Body of pancreas (tissue), 4 donors: ENCODE measurements around the gene USP10. TPM values are rescaled to one million over a fixed set of nuclear protein-coding genes. Genes with fewer than 3 reads are reported as not detected.

Experiments used
- ATAC-seq: fragments of 150-250 bp; one replicate; pipeline ENCODE4 v1.9.1; 2016
- DNase-seq, 4 donors: peaks; one replicate each; pipeline ENCODE4 v3.0.0-alpha.2; 2019
- H3K27ac ChIP-seq, 4 donors: fragments of 200-600 bp; sonication (generic); 1 replicate in 3 of 4; 2 replicates in 1 of 4; pipeline versions ENCODE4 v1.5.1 to v1.6.1; 2016 to 2019; ENCODE audit warnings: mild to moderate bottlenecking in 1 of 4, mixed read lengths in 1 of 4, moderate library complexity in 1 of 4
- H3K27me3 ChIP-seq, 2 donors: fragments of 200-600 bp; sonication (generic); one replicate each; pipeline ENCODE4 v1.6.0; 2016; ENCODE audit warnings: mild to moderate bottlenecking in 1 of 2
- H3K36me3 ChIP-seq, 2 donors: fragments of 200-600 bp; sonication (generic); replicated peaks in 1 of 2; 2 replicates each; pipeline ENCODE4 v1.5.1; 2016; ENCODE audit warnings: low read depth in 2 of 2; ENCODE audit not compliant: insufficient read depth in 1 of 2
- H3K4me1 ChIP-seq: fragments of 200-600 bp; sonication (generic); one replicate; pipeline ENCODE4 v1.6.0; 2016
- H3K4me3 ChIP-seq, 2 donors: fragments of 200-600 bp; sonication (generic); 1 replicate in 1 of 2; 2 replicates in 1 of 2; pipeline ENCODE4 v1.5.1; 2016 to 2019
- H3K9me3 ChIP-seq, 3 donors: fragments of 200-600 bp; sonication (generic); 1 replicate in 2 of 3; 2 replicates in 1 of 3; pipeline ENCODE4 v1.5.1; 2016
- POLR2A ChIP-seq, 3 donors: fragments of 450-650 bp; IDR thresholded peaks; one replicate each; pipeline ENCODE4 v1.6.1; 2016; ENCODE audit warnings: antibody characterized with exemption in 3 of 3, mild to moderate bottlenecking in 2 of 3
- WGBS, 2 donors: methylation state at CpG; one replicate each; pipeline ENCODE4 v1.1.5; 2017; 5-methylcytosine and 5-hydroxymethylcytosine counted together
- intact Hi-C: fragments of 100-400 bp; cut with DNase I; formaldehyde crosslinking; loops from one replicate; pipeline ENCODE4 v1.15.1; 2023
- total RNA-seq, 2 donors: library from RNA; depleted of rRNA; stranded (reverse); fragments of >200 nt; gene quantifications; one replicate each; pipeline ENCODE4 v1.1.0, GENCODE V29; 2016
- TF ChIP-seq, protein P1 (sequence below), 7 experiments: fragments of 450-650 bp in 4 of 7; fragments of 200-600 bp in 3 of 7; sonication (generic) in 3 of 7; IDR thresholded peaks; one replicate each; pipeline ENCODE4 v1.5.1; 2016 to 2019; ENCODE audit warnings: antibody characterized with exemption in 7 of 7

Gene USP10
- total RNA-seq, 2 donors from 2014 or later = 24.6 to 32.3 TPM

DNA sequence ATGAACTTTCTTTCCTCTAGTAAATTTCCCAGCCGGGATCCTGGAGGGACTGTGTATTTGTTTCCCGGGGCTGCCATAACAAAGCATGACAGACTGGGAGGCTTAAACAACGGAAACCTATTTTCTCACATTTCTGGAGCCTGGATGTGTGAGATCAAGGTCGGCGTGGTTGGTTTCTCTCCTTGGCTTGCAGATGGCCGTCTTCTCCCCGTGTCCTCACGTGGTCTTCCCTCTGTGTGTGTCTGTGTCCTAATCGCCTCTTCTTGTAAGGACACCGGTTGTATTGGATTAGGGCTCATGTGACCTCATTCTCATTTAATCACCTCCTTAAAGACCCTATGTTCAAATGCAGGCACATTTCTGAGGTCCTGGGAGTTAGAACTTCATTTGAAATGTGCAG is 22.0 kb upstream of the USP10 start:
- intact Hi-C loops = no loop called here
- H3K36me3 ChIP-seq = no peaks in the 10 kb centered on the region
- 53 to 68% methylated on average over 10 of the region's 10 CpGs for WGBS, 2 donors
- ATAC-seq (no peak), DNase-seq (no peak)
- H3K9me3 ChIP-seq = no peaks in the 10 kb centered on the region
- no peaks in the 10 kb centered on the region for H3K4me1 ChIP-seq
- H3K27ac ChIP-seq = no peak overlapping the region
- H3K27me3 ChIP-seq = no peaks in the 10 kb centered on the region
- H3K4me3 ChIP-seq = no peak overlapping the region
- TF ChIP-seq, protein P1, sequence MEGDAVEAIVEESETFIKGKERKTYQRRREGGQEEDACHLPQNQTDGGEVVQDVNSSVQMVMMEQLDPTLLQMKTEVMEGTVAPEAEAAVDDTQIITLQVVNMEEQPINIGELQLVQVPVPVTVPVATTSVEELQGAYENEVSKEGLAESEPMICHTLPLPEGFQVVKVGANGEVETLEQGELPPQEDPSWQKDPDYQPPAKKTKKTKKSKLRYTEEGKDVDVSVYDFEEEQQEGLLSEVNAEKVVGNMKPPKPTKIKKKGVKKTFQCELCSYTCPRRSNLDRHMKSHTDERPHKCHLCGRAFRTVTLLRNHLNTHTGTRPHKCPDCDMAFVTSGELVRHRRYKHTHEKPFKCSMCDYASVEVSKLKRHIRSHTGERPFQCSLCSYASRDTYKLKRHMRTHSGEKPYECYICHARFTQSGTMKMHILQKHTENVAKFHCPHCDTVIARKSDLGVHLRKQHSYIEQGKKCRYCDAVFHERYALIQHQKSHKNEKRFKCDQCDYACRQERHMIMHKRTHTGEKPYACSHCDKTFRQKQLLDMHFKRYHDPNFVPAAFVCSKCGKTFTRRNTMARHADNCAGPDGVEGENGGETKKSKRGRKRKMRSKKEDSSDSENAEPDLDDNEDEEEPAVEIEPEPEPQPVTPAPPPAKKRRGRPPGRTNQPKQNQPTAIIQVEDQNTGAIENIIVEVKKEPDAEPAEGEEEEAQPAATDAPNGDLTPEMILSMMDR (IDR thresholded peaks at IDR 0.05) = no peak
- no peak for TF ChIP-seq POLR2A (IDR thresholded peaks at IDR 0.05)

DNA sequence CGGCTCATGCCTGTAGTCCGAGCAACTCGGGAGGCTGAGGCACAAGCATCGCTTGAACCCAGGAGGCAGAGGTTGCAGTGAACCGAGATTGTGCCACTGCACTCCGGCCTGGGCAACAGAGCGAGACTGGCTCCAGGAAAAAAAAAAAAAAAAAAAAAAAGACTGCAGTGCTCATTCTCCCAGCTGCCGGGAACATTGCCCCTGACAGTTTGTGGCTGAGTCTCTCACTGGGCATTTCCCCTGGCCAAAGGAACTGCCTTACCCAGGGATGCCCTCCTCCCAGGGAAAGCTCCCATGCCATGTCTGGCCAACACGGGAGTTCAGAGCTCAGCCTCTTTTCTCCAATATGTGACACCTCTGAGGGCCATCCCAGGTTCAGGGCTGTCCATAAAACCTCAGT is 21.3 kb upstream of the USP10 start:
- ATAC-seq = no peak
- H3K4me1 ChIP-seq = no peaks in the 10 kb centered on the region
- DNase-seq = no peak
- H3K36me3 ChIP-seq = no peaks in the 10 kb centered on the region
- H3K9me3 ChIP-seq = no peaks in the 10 kb centered on the region
- TF ChIP-seq, protein P1 (IDR thresholded peaks at IDR 0.05) = no peak
- no peak for TF ChIP-seq POLR2A (IDR thresholded peaks at IDR 0.05)
- intact Hi-C loops = no loop called here
- H3K27ac ChIP-seq = no peak overlapping the region
- no peaks in the 10 kb centered on the region for H3K27me3 ChIP-seq
- WGBS, 2 donors = 82 to 89% methylated on average over 8 to 9 of the region's 9 CpGs
- no peak overlapping the region for H3K4me3 ChIP-seq

GRCh38 chr16:84680165-84680842 is 19.5 kb upstream of the USP10 start:
- H3K4me1 ChIP-seq = no peaks in the 10 kb centered on the region
- DNase-seq (no peak), ATAC-seq (no peak)
- 83 to 85% methylated on average over 10 of the region's 10 CpGs for WGBS, 2 donors
- H3K36me3 ChIP-seq = no peaks in the 10 kb centered on the region
- intact Hi-C loops = no loop called here
- no peak overlapping the region for H3K4me3 ChIP-seq
- TF ChIP-seq, protein P1 (IDR thresholded peaks at IDR 0.05) = no peak
- TF ChIP-seq POLR2A (IDR thresholded peaks at IDR 0.05) = no peak
- H3K27me3 ChIP-seq = no peaks in the 10 kb centered on the region
- H3K9me3 ChIP-seq = no peaks in the 10 kb centered on the region
- no peak overlapping the region for H3K27ac ChIP-seq

GRCh38 chr16:84680843-84681629 is 18.8 kb upstream of the USP10 start:
- no peaks in the 10 kb centered on the region for H3K27me3 ChIP-seq
- WGBS, 2 donors = 85 to 88% methylated on average over 4 of the region's 4 CpGs
- H3K27ac ChIP-seq = no peak overlapping the region
- ATAC-seq = no peak
- DNase-seq = no peak
- H3K9me3 ChIP-seq = no peaks in the 10 kb centered on the region
- no peaks in the 10 kb centered on the region for H3K4me1 ChIP-seq
- intact Hi-C loops = no loop called here
- H3K4me3 ChIP-seq = no peak overlapping the region
- TF ChIP-seq POLR2A (IDR thresholded peaks at IDR 0.05) = no peak
- TF ChIP-seq, protein P1 (IDR thresholded peaks at IDR 0.05) = no peak
- no peaks in the 10 kb centered on the region for H3K36me3 ChIP-seq
